Stimulated activated CD8-positive, alpha-beta memory T cell treated with anti-CD3 and anti-CD28 coated beads, Interleukin-15, amount 100 ng/mL, for 4 hours (primary cell): ENCODE measurements around the gene NFIX.

Experiments used
- DNase-seq, 2 donors: peaks; one replicate each; pipeline ENCODE4 v3.0.0-alpha.2; 2020; ENCODE audit warnings: low read depth in 2 of 2

NFIX gene

DNA sequence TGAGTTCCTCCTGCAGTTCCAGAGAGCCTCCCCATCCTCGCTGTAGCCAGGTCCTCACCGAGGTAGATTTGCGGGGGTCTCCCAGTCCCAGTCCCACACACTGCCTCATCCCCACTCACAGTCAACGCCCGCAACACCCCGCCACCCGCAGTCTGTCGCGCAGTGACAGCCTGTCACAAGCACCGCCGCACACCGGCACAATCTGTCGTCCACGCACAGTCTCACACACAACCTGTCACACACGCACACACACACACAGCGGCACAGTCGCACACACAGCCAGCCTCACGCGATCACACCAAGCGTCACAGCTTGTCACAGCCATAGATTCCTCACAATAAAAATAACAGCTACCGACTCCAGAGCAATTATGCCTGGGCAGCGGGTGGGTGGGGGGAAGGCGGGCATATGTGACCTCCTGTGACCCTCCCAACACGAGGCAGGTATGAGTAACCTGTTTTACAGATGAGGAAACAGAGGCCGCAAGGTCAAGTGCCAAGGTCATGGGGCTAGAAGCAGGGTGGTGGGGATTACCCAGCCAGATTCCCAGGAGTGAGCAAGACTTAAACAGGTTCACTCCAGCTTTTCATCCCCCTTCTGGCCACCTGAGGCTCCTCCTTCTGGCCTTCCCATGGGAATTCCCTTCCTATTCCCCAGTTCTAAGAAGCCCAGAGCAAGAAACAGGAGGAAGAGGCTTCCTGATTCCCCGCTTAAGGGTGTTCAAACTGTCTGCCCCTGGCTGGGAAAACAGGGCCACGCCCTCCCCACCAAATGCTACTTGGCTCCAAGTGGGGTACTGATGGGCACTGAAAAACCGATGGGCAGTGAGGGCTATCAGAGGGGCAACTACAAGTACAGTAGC is 13.9 kb downstream of the NFIX start:
- DNase-seq: no peak

DNA sequence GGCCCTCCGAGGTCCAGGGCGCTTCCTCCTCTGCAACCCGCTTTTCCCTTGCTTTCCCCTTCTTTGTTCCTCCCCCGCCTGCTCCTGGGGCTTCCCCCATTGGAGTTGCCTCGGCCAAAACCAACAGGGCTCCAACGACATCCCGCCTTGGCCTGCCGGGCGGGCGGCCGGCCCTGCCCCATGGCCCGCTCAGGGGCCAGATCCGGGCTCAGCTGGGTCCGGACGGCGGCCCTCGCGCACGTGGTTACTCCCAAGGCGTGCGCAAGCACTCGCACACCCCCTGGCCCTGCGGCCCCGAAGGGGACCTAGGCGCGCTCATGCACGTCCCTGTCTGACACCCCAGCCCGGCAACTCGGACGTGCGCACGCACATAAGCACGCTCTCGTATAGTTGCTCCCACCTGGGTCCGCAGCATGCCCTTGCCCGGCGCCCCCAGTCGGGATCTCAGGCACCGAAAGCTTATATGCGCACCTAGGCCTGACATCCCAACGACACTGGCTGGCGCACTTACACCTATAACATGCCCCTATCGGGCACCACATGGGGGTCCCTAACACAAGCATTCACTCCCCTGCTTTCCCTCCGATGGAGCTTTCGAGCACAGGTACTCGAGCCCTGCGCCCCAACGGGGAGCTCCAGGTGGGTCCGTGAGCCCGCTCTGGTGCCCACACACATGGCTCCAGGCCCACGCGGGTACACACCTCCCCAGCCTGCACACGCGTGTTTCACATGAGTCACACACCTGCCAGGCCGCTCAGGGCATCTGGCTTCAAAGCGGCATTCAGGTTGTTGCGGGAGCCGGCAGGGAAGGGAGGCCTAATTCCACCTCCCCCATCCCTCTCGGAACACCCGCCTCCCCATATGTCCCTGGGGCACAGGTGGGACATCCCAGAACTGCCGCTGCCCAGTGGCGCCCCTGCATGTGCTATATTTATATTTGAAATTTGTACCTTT is 15.0 kb downstream of the NFIX start:
- DNase-seq: no peak

DNA sequence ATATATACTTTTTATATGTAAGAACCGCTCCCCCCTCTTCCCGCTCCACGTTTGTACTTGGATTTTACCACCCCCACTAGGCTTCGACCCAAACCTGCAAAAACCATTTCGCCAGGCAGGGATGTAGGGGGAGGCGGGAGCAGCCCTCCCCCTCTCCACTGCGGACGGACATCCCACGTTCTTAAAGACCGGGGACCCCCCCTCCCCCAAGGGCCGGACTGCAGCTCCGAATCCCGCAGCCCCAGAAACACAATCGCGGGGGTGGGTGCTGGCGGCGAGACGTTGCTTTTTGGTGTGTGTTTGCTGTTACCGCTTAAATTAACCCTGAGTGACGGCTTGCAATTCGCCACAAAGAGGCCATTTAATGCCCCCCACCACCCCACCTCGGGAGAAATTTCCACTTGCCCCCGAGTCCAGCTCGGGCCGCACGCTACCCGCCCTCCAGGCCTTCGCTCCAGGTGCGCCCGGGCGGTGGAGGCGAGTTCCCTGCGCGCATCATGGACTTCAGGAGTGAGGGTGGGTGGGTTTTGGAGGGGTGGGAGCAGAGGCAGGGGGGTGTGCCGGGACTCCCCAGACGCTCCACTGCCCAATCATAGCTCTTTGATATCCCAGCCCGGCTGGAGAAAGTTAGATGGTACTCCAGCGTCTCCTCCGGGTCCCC is 15.8 kb downstream of the NFIX start:
- DNase-seq: no peak

DNA sequence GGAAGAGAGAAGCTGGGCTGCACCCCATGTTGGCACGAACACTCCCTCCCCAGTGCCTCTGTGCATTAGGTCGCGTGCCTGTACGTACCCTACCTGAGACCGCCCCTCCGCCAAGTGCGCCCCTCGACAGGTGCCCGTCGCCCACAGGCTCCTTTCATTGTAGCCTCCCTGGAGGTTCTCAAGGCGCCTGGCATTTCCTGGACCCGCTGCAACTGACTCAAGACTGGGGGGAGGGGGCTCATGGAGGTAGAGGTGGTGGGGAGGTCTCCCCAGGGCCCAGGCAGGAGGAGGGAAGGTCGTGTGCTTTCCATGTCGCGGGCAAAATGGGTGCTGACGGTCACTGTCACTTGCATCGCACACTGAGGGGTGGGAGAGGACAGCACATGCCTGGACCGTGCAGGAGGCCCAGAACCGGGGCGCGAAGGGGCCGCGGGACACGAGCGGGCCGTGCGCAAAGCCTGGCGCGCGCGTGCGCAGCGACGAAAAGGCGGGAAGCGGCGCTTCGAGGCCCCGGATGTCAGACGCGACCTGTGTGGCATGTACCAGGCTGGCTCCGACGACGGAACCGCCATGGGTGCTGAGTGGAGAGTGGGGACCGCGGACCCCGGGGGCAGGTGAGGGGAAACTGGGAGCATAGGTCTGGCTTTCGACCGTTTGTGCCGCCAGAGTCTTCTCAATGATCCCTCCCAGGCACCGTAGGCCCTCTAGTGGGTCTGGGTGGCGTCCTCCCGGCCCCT is 16.5 kb downstream of the NFIX start:
- DNase-seq: no peak

DNA sequence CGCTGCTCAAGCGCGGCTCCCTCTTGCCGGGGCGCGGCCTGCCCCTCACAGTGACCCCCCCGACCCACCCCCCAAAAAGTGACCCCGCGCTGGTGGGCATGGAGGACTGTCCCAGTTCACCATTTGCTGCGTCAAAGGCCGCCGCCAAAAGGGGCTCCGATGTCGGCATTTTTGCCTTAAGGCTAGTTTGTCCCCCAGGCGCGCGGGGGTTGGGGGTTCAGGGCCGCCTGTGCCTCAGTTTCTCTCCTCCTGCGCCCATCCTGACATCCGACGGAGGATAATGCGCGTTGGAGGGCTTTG is 17.1 kb downstream of the NFIX start:
- DNase-seq: no peak

DNA sequence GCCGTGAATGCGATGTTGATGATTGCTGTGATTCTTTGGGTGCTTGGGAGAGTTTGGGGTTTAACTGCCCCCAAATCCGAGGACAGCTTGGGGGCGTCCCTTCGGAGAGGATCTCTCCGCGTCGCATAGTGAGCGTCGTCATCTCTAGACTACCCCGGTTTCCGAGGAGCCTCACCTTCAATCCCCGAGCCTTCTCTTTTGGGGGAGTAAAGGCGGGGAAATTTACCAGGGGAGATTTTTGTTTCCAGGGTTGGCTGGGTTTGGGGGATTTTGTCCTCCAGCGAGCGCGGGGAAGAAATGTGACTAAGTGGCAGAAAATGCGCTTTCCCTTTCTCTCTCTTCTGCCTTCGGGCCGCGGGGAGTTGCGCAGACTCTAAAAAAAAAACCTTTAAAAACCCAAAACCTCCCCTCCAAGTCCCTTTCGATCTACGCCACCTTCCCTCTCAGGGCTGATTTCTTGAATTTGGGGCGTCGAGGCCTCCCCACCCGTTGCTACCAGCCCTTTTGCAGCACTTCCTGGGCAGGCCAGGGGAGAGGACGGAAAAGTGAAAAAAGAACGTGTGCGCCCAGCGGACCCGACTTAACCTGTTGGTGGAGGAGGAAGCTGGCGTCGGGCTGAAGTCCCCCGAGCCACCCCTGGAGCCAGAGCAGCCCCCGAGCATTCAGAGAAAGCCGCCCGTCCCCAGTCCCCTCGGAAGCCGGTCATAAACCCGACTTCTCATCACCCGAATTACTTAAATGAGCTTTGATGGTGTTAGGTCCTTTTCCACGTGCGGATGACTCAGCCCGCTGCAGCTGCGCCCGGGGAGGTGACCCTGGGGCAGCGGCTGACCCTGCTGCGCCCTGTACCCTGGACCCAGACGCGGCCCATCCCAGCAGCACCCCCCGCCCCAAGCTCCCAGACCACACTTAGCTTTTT is 17.7 kb downstream of the NFIX start:
- DNase-seq: no peak

DNA sequence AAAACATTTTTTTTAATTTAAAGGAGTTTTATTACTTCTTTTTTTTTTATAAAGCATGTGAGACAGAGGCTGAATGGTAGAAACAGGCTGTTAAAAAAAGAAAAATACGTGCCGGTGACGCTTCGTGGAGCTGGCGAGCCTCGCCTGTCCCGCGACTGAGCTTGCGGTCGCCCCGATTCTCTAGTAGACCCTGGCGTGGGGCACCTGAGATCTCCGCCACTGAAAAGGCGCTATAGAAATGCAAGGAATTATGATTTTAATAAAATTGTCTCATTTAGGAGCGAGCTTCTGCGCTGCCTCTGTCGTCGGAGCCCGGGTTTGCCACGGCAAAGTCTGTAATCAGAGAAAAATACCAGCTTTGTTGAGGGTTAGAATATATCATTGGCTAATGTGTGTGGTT is 18.4 kb downstream of the NFIX start:
- DNase-seq: no peak

DNA sequence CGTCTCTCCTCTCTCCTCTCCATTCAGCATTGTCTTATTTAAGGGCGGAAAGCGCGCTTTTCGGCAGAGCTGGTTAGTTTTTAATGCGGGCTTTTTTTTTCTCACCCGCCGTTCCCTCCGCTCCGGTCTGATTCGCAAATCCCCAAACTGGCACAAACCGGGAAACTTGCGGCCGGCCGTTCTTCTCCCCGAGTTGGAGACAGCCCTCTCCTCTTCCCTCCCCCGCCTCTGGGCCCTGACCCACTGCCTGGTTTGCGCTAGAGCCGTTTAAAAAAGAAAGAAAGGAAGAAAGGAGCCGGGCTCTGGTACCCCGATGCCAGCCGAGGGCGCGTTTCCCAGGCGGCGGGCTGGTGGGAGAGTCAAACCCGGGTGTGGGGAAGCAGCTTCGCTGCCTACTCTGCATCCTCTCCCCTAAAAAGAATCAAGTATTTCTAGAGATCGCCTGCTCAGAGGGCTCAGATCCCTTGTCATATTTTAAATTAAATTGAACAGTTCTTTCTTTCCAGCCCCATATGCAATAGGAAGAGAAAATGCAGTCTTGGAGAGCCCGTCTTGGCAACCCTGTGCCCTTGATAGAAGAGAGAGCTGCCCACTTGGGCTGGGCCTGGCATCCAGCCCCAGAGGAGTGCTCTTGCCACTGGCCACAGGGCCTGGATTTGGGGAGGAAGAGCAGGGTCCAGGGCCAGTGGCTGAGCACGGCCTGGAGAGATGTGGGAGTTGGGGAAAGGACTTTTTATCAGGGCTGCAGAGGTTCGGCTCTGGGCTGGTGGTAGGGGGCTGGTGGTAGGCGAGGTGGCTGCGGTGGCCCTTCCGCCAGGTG is 19.0 kb downstream of the NFIX start:
- DNase-seq: no peak

DNA sequence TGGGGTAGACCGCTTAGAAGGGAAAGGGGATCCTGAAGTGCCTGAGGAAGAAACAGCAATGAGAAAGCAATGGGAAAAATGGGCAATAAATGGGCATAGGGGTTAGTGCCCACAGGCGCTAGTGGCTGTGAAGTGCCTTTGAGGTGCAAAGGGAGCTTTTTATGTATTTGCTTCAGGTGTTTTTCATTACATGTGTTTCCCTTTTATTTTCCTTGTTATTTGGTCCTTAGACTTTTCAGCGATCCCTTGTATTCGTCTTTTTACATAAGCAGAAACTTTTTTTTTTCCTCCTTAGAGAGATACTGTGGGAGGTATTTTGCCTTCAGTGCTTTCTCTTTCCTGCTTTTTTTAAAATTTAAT is 19.6 kb downstream of the NFIX start:
- no peak for DNase-seq

DNA sequence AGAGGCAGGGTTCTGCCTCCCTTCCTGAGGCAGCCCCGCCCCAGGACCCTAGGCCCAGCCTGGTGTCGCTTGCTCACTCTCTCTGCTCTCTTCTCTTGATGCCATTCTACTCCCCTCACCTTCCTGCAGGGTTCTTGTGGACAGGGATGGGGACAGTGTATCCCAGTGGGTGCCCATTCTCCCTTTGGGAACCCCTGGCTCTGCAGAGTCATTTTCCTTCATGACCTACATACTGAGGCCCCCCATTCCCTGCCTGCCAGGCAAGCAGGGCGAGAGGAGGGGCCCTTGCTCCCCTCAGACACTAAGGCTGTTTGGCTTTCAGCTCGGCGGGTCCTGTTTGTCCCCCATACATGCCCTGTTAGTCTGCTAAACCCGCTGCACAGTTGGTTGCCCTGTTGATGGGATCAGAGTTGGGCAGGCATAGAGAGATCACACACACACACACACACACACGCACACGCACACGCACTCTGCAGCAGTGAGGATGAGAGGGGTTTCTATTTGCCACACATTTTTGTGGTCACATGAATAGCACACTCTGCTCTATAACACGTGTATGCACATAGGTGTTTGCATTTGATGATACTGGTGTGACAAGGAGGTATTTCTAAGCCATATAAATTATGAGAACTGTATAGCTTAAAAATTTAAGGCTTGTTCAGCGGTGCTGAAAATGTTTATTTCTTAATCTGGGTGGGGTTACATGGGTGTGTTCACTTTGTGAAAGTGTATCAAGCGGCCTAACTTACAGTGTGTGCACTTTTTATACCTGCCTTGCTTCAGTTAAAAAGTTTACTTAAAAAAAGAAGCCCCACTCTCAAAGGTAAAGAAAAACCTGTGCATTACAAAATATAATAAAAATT is 20.3 kb downstream of the NFIX start:
- no peak for DNase-seq

DNA sequence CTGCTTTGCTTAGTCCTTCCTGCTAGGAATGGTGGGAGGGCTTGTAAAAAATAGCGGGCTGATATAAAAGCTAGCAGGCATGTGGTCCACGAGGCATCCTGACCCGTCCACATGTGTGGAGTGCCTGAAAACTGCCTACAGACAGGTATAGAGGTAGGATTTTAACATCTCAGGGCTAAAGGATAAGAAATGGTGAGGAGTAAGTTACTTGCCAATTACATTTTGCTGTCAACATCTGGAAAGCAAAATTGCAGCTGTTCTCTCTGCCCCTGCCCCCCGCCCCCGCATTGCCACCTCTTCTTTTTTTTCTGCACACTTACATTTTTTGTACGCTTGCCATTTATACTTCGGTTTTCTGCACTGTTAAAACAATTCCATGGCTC is 21.0 kb downstream of the NFIX start:
- no peak for DNase-seq

DNA sequence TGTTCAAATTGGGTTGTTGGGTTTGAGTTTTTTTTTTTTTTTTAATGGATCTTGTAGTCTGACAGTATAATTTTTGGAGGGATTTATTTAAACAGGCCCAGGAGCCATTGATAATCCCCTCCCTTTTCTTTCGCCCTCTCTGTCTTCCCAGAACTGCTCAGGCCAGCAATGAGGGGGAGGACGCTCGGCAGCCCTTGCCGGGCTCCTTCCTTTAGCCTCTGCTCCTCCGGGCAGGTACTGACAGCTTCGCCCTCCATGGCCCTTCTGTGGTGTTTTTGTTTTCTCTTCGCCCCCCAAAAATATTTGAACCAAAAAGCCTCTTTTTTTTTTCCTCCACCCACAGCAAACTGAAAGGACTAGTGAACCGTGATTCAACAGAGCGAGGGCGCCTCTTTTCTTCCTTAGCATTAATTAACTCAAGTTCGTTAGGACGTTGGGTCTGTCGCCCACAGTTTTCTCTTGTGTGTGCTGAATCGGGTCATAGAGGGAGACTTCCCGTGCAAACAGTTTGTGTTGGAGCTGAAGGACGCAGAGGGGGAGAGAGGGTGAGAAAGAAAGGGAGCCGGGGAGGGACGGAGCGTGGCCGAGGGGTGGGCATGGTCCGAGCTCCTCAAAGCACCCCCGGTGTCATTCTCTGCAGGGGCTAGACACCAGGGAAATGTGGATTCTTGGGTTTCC is 21.5 kb downstream of the NFIX start:
- DNase-seq: no peak

DNA sequence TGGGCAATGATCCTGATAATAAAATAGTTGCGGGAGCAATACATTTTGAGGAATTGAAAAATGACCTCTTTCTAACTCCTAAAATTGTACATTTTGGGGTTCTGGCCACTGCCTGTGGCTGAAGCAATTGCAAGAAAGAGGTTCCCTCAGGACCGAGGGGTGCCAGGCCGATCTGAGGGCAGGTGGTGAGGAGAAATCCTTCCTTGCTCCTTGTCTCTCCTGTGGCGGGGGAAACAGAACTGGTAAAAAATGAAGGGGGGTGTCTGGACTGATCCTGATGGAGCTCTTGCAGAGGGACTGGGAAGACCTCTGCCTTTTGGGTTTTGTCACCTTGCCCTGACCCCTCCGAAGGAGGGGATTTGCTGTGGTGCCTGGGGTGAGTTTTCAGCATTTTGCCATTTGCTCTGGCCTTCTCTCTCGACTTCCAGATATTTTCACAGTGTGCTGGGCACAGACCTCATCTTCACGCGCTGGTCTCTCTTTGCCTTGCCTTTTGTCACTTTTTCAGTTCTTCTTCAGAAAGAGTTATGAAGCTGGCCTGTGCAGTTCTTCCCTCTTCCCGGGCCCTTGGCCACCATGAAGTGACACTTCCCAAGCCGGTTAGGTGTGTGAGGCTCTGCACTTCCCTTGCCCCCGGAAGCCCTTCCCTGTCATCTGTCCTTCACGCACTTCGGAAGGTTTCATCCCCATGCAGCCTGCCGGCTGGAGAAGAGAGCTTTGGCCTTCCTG is 22.2 kb downstream of the NFIX start:
- DNase-seq: no peak

DNA sequence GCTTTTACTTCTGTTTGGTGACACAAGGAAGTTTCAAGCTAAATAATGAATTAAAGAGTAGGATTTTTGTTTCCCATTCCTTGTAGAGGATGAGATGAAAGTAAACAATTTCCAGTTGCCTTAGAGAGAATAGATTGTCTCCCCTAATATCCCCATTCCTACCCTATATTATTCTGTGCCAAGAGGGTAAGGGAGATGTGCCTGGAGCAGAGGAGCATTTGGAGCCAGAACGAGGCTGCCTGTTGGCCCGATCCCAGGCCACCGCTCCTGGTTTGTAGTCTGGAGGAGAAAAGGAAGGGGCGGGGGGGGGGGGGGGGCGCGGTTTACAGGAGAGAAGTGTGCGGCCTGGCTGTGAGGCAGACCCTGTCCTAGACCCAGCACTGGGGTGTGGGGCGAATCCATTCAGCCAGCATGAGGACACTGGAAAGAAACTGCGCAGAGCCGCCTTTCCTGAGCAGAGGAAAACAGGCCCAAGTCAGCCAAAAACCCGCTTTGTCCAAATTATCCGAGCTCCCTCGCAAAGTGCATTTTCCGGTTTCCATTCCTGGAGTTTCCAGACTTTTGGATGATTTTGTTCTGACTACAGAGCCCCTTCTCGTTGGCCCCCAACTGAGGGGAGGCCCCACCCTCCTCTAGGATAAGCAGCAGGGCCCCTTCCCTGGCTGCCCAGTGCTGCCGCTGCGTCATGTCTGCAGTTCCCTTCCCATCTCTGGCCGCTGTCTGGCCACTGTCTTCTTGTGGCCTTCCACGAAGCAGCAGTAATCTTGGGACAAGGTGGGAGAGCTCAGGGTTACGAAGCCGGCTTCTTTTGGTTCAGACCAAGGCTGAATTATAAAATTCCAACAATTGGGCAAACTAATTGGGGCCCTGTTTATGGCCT is 23.0 kb downstream of the NFIX start:
- no peak for DNase-seq

DNA sequence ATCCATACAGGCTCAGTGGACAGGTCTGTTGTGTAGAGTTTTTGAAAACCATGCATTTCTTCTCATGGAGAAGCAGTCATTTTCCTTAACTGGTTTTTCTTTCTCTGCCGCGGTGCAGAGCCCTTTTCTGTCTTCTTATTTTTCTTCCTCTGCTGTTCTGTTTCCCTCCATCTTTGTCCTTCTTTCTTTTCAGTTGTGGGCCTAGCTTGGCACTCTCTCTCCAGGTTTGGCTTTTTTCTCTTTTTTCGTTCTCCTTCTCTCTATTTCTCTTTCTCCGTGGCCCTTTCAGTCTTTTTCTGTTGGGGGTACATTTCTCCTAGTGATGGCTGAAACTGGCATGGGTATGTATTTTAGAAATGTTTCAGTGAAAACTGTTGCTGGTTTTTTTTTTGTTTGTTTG is 24.1 kb downstream of the NFIX start:
- no peak for DNase-seq

DNA sequence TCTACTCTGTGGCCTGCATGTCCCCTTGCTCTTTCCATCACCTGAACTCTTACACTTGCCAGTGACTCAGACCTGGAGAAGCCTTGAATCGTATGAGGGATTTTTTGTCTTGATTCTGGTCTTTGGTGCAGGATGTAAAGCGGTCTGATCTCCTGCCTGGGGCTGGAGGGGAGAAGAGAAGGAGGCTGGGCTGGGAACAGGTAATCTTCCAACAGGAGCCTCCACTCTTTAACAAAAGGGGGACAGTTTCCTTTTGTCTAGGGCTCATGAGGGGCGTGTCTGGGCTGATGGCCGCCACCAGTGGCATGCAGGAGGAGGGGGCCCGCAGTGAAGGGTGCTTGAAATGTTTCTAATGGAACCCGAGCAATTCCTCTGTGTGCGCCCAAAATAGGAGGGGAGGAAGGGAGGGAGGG is 24.7 kb downstream of the NFIX start:
- DNase-seq: no peak
